Neutrophil (primary cell): ENCODE results near the gene JUP.

Source experiments
- H3K27ac ChIP-seq: fragments of 200-600 bp; sonication (generic); 2 replicates; pipeline ENCODE4 v1.5.1; 2016; ENCODE audit warnings: mild to moderate bottlenecking, moderate library complexity
- H3K27me3 ChIP-seq: fragments of 200-600 bp; sonication (generic); 2 replicates; pipeline ENCODE4 v1.6.0; 2016; ENCODE audit warnings: mild to moderate bottlenecking
- H3K36me3 ChIP-seq: fragments of 200-600 bp; sonication (generic); 2 replicates; pipeline ENCODE4 v1.5.1; 2017
- H3K4me1 ChIP-seq, 2 experiments: fragments of 200-600 bp in 1 of 2; sonication (generic) in 1 of 2; 1 replicate in 1 of 2; 2 replicates in 1 of 2; pipeline versions ENCODE4 v1.5.1 to v1.6.1; 2013 to 2016; ENCODE audit warnings: low read depth in 1 of 2, low read length in 1 of 2, mild to moderate bottlenecking in 1 of 2, moderate library complexity in 1 of 2; ENCODE audit not compliant: control insufficient read depth in 1 of 2, insufficient read depth in 1 of 2
- H3K4me3 ChIP-seq, 2 experiments: fragments of 200-600 bp in 1 of 2; sonication (generic) in 1 of 2; 1 replicate in 1 of 2; 2 replicates in 1 of 2; pipeline ENCODE4 v1.5.1; 2013 to 2016; ENCODE audit warnings: low read depth in 1 of 2, low read length in 1 of 2, mild to moderate bottlenecking in 1 of 2, moderate library complexity in 1 of 2
- H3K9me3 ChIP-seq: fragments of 200-600 bp; sonication (generic); 2 replicates; pipeline ENCODE4 v1.5.1; 2016
- CTCF ChIP-seq: fragments of 200-600 bp; sonication (generic); IDR thresholded peaks from 2 replicates; pipeline ENCODE4 v1.5.1; 2016; ENCODE audit warnings: antibody characterized with exemption

The JUP gene

GRCh38 chr17:41812381-41813151 is 26.1 kb upstream of the JUP start, which contains the start of gene FKBP10:
Gene FKBP10, plus strand, starts transcription at chr17:41813004. Its CDS starts 31 bp downstream, at chr17:41813035.
- Histone ChIP-seq H3K27me3 (peaks cover 69% of the 10 kb centered on the region), H3K4me1 (peaks cover 15 to 18% of the 10 kb centered on the region in 2 experiments), H3K9me3 (no peaks in the 10 kb centered on the region), H3K4me3 (peak within 1 kb of the TSS; percentile 47 to 53), H3K27ac (no peak within 1 kb of the TSS), H3K36me3 (no peaks in the 10 kb centered on the region)
- no peak for TF ChIP-seq CTCF

GRCh38 chr17:41811549-41812380 is 25.3 kb upstream of the JUP start, which contains the start of gene P3H4:
Gene P3H4, minus strand, starts transcription at chr17:41811949. Its CDS starts 34 bp downstream, at chr17:41811915.
- no peak within 1 kb of the TSS for H3K27ac ChIP-seq
- H3K4me1 ChIP-seq: peaks cover 15 to 18% of the 10 kb centered on the region in 2 experiments
- peak within 1 kb of the TSS; percentile 47 to 53 for H3K4me3 ChIP-seq
- peaks cover 69% of the 10 kb centered on the region for H3K27me3 ChIP-seq
- no peaks in the 10 kb centered on the region for H3K9me3 ChIP-seq
- no peak for TF ChIP-seq CTCF
- H3K36me3 ChIP-seq: no peaks in the 10 kb centered on the region

GRCh38 chr17:41810659-41811548 is 24.4 kb upstream of the JUP start:
- peak overlapping the region; percentile 47 to 53 for H3K4me3 ChIP-seq
- H3K4me1 ChIP-seq: peaks cover 15 to 18% of the 10 kb centered on the region in 2 experiments
- no peak for TF ChIP-seq CTCF
- H3K27me3 ChIP-seq: peaks cover 69% of the 10 kb centered on the region
- H3K27ac ChIP-seq: no peak overlapping the region
- no peaks in the 10 kb centered on the region for H3K9me3 ChIP-seq
- no peaks in the 10 kb centered on the region for H3K36me3 ChIP-seq

- Histone ChIP-seq H3K9me3 (no peaks in the 10 kb centered on the region), H3K27ac (no peak overlapping the region), H3K27me3 (peaks cover 36% of the 10 kb centered on the region), H3K4me3 (no peak overlapping the region), H3K36me3 (no peaks in the 10 kb centered on the region), H3K4me1 (peaks cover 10 to 11% of the 10 kb centered on the region in 2 experiments)
- TF ChIP-seq CTCF: no peak
These were observed 20.4 kb upstream of the JUP start for GRCh38 chr17:41806685-41807445.
